Glomerular endothelial cell (primary cell): Measurements from ENCODE around the gene GOLGA6C. TPM values are rescaled to one million over a fixed set of nuclear protein-coding genes. Genes with fewer than 3 reads are reported as not detected.
"Not testable (repeated sequence)": the region's sequence is repeated elsewhere in the genome, so short reads cannot be mapped to it uniquely, and the experiment has no call there.

Experiments
- DNase-seq: peaks from one replicate; pipeline ENCODE4 v3.0.0-alpha.2; 2011; ENCODE audit warnings: low read depth, low spot score; ENCODE audit errors: extremely low read depth
- total RNA-seq: library from RNA; depleted of rRNA; stranded (reverse); fragments of >200 nt; gene quantifications from 2 replicates; pipeline ENCODE4 v1.2.3, GENCODE V29; 2015

GOLGA6C gene
- total RNA-seq, 1 donor from 2014 or later = not detected

DNA sequence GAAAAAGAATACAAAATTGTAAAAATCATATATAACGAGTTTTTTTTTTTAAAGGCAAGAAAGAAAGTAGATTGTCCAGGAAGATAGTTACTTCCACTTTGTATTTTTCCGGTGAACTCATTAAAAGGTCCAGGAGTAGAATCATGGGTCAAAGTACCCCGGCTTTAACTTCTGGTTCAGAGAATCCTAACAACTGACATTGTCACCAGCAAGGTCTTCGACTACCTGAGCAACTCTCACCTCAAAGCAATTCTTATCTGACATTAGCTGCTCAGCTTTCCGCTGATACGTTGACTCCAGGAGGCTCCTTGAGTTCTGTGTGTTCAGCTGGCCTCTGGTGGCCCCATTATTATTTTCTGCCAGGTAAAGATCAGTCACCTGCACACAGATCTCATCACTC, 9.1 kb upstream of the GOLGA6C start:
- DNase-seq = not testable (repeated sequence)

DNA sequence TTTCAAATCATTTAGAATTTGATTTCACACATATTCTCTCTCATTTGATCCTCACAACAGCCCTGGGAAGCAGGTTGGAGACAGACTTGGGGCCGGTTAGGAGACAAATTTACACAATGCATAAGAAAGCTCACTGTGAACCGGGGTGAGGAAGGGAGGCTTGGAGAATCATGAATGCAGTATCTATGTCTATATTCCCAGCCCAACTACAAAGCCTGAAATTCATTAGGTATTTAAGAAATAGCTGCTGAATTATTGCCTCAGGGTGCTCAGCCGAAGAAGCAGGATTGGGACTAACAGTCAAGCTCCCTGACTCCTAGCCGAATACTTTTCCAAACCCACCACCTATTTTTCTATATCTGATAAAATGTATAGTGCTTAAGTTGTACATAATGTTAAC, 8.4 kb upstream of the GOLGA6C start:
- DNase-seq = no peak

DNA sequence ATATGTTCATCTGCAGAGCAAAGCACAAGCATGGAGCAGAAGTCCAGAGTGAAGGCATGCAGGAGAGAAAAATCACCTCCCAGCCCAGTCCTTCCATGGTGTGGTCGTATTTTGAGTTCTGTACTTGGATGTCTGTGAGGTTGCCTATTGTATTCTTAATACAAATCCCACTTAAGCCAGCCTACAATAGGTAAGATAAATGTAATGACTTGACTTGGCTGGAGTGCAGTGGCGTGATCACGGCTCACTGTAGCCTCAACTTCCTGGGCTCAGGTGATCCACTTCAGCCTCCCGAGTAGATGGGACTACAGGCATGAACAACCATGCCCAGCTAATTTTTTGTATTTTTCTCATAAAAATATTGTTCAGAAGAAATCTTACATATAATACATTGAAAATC, 6.8 kb upstream of the GOLGA6C start:
- not testable (repeated sequence) for DNase-seq

DNA sequence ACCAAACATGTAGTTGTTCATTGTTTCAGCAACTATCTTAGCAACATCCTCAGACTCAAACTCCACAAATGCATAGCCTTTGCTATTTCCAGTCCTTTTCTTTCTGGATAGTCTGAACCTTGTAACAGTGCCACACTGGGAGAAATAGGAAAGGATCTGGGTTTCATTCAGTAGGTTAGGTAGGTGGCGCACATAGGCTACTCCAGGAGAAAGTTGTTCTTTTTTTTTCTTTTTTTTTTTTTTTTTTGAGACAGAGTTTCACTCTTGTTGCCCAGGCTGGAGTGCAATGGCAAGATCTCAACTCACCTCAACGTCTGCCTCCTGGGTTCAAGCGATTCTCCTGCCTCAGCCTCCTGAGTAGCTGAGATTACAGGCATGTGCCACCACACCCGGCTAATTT, 5.8 kb upstream of the GOLGA6C start:
- not testable (repeated sequence) for DNase-seq

DNA sequence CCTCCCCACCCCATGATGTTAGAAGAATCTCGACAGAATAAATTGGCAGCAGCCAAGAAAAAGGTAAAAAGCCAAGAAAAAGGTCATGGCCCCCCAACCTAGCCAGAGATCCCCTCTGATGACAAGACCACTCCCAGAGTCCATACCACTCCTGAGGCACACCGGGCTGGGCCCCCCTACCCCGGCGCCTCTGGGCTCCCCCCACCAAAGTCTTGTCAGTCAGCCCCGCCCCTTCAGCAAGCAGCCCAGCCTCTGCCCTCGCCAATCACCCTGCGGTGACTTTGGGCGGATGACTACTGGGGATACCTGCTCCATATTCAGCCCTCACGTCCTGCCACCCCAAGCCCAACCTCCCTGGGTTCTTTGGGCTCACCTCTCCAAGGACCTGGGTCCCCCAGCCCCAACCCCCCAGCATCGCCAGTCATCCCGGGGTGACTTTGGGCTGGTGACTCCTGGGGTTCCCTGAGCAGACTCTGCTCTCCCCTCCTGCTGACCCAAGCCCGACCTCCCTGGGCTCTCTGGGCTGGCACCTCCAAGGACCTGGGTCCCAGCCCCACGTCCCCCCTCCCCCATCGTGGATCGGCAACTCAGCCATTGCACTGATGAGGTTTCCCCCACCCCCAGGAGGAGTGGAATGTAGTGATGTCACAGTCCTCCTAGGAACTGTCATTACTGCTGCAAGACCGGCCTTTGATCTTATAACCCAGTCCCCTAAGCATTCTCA, 648 bp downstream of the GOLGA6C start:
- not testable (repeated sequence) for DNase-seq

DNA sequence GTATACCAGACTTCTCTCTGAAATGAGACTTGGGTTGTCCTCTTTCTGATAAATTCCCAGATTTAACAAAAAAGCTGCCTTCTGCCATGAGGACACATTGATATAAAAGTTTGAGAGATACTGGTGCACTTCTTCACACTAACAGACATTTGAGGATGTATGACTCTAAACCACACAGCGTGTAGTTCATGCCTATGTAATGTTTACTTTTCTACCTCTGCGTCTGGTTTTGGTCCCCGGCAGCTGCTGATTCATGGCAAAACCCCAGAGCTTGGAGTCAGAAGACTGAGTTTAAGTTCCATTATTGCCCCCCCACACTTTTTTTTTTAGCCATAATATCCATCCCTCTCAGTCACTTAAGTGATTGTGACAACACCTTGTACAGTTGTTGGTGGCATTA, 1.7 kb downstream of the GOLGA6C start:
- not testable (repeated sequence) for DNase-seq

DNA sequence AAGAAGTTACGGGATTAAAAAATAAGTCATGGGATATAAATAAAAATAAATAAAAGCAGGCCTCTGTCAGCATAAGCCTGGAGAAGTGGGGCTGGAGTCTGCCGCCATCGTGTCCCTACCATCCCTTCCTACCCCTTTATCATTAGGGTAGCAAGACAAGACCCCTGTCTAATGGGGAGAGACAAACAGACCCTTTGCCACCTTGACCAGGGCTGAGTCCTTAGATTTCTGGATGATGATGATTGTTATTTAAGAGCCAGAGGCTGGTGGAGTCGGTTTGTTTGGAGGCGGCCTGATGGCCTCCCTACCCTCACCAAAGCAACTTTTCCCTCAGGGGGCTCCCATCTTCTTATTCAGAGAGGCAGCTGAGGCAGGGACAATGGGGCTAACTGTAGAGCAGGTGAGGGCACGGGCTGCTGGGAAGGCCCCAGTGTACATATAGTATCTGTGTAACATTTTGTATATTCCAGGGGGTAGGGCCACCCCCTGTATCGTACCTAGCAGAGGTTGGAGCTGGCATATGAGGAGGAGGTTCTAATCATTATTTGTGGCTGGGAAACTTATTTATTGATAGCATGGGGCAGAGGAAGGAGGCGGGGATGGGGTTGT, 15.7 kb downstream of the GOLGA6C start:
- not testable (repeated sequence) for DNase-seq

DNA sequence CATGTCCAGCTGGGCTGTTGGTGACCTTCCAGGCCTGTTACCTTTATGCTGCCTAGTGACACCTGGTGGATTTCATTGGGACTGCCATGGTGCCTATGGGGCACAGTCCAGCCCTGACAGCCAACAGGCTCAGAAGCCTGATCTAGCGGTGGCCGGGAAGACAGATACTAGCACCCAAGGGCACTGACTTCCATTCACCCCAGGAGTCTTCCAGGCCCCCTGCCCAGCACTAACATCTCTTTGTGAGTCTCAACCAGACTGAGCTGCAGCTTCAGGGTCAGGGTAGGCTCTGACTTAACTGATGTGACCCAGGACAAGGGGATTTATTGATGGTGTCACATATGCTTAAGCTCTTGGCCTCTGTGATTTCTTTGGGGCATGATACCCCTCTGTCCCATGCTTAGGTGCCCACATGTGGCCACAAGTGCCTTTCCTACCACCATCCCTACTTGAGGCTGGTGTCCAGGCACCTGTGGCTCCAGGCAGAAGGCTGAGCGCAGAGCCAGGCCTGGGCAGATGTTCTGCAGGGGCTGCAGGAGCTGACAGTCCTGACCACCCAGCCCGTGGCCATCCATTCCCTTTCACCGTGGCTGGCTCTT, 16.5 kb downstream of the GOLGA6C start:
- DNase-seq = not testable (repeated sequence)

DNA sequence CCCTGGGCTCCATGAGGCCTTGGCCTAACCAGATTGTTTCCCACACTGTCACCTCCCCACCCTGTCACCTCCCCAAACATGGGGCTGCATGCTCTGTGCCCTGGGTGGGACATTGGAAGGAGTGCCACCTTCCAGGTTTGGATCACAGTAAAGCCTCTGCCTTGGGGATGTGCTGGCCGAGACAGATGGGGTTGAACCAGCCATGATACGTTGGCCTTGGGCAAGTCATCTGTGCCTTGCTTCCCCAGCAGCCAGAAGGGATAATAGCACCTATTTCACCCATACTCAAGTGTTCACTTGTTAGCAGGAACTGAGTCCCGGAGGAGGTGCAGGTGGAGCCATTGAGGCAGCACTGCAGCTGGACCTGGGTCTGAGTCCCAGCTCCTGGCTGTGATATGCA, 17.5 kb downstream of the GOLGA6C start:
- DNase-seq = not testable (repeated sequence)

DNA sequence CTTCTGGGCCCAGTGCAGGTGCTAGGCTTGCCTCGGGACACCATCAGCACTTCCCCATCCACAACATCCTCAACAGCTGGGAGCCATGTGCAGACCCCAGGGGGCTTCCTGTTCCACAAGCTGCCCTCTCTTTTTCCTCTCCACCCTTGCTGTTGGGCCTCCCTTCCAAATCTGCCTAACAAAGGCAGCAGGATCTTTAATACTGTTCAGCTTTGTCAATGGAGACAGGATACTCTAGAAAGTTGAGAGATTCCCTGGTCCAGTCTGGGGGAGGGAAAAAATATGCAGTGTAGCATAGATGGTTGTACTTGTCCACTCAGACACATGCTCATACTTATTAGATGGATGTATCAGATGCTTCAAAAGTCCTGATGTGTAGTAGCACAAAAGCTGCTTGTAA, 20.4 kb downstream of the GOLGA6C start:
- DNase-seq = not testable (repeated sequence)

DNA sequence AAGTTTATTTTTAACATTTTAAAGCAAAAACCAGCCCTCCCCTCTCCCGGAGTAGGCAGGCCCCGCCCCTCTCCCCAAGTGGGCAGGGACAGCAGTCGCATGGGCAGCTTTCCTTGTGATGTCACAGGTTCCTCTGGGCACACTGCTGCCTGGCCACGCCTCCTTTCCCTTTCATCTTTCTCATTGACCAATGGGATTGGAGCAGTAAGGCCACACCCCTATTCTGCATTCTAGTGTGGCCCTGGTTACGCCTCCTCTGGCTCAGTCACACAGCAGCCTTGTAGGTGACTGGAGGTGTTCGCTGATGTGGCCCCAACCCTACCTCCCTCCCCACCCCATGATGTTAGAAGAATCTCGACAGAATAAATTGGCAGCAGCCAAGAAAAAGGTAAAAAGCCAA, 24.4 kb downstream of the GOLGA6C start, which contains the start of gene GOLGA6D:
TSS of gene GOLGA6D (plus strand) at position 264 of the 400 bp plus-strand sequence. CDS start at position 305, 41 bp downstream.
- not testable (repeated sequence) for DNase-seq

DNA sequence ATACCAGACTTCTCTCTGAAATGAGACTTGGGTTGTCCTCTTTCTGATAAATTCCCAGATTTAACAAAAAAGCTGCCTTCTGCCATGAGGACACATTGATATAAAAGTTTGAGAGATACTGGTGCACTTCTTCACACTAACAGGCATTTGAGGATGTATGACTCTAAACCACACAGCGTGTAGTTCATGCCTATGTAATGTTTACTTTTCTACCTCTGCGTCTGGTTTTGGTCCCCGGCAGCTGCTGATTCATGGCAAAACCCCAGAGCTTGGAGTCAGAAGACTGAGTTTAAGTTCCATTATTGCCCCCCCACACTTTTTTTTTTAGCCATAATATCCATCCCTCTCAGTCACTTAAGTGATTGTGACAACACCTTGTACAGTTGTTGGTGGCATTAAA, 26.0 kb downstream of the GOLGA6C start:
- DNase-seq = not testable (repeated sequence)

DNA sequence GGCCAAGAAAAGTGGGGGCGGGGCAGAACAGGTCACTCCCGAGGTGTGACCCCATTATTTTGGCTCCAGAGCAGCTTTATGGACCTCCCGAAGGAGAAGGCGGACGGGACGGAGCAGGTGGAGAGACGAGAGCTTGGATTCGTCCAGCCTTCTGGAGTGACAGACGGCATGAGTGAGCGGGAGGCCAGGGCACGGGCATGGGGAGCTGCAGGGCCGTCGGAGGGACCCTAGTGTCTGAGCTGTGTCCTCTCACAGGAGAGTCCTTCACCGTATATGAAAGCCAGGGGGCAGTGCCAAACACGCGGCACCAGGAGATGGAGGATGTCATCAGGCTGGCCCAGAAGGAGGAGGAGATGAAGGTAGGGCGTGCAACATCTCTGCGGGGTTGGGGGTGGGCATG, 35.5 kb downstream of the GOLGA6C start:
- not testable (repeated sequence) for DNase-seq

DNA sequence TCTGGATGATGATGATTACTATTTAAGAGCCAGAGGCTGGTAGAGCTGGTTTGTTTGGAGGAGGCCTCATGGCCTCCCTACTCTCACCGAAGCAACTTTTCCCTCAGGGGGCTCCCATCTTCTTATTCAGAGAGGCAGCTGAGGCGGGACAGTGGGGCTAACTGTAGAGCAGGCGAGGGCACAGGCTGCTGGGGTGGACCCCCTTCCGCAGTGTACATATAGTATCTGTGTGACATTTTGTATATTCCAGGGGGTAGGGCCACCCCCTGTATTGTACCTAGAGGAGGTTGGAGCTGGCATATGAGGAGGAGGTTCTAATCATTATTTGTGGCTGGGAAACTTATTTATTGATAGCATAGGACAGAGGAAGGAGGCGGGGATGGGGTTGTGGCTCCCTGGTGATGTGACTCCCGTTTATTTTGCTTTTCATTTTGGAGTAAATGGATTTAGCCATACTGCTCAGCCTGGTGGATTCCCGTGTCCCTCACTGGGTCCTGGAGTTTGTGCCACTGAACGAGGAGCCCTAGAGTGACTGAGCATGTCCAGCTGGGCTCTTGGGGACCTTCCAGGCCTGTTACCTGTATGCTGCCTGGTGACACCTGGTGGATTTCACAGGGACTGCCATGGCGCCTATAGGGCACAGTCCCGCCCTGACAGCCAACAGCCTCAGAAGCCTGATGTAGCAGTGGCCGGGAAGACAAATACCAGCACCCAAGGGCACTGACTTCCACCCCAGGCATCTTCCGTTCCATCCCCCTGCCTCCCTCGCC, 40.6 kb downstream of the GOLGA6C start:
- DNase-seq = not testable (repeated sequence)

DNA sequence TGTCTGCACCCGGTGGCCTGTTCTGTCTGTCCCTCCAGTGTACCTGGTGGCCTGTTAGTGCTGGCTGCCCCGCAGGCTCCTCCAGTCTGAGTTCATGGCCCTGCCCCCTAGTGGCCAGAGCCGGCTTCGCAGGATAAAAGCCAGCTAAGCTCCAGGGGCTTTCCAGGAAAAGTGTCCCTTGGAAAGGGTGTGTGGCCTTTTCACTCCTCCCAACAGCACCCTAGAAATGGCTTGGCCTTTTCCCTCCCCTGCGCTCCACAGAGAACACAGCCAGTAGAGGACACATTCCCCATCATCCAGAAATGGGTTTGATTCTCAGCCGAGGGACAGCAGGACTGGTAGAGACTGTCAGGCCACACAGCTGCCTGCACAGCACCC, 41.2 kb downstream of the GOLGA6C start:
- DNase-seq = not testable (repeated sequence)

DNA sequence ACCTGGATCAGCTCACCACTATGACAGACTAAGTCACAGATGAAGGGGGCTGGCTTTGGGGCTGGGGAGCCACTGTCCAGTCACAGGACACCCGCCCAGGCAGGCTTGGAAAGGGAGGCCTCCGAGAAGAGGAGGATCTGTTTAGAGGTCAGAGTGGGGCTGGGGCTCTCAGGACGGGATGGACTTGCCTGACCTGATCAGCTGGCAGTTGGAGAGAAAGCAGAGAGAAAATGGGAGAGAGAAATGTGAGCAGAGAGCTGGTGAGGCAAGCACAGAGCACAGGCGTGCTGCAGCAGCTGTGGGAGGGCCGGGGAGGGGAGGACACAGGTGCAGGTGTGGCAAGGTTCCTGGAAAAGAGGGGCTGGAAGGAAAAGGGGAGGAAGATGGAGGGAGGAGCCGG, 41.9 kb downstream of the GOLGA6C start:
- not testable (repeated sequence) for DNase-seq

DNA sequence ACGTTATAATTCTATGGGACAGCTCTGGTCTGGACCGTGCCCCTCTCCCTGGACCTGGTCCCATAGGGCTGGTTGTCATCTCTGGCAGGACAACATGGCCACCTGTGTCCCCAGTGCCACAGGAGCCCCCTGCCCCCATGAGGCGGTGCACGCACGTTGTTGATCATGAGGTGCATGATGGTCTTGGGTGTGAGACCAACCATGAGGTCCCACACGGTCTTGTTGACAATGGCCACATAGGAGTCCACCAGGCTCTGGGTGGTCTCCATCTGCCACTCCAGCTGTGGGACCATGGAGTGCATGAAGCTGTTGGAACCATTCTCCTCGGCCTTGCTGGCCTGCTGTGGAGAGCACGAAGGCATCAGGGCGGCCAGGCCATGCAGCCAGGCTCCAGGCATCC, 44.2 kb downstream of the GOLGA6C start:
- DNase-seq = no peak

DNA sequence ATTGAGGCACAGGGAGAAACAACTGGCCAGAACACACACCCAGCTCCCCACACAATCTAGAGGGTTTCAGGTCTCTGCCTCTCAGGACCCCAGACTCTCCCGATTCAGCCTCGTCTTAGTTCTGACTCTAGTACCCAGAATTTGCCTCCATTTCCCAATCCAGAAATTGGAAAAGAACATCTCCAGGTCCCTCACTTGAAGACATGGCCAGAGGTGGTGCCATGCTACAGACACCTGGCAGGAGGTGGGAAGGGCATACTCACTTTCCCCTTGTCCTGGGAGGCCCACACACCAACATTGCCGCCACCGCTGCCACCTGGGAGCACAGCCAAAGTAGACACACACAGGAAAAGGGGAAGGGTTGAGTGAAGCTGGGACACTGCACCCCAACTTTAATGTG, 44.6 kb downstream of the GOLGA6C start:
- DNase-seq = not testable (repeated sequence)

DNA sequence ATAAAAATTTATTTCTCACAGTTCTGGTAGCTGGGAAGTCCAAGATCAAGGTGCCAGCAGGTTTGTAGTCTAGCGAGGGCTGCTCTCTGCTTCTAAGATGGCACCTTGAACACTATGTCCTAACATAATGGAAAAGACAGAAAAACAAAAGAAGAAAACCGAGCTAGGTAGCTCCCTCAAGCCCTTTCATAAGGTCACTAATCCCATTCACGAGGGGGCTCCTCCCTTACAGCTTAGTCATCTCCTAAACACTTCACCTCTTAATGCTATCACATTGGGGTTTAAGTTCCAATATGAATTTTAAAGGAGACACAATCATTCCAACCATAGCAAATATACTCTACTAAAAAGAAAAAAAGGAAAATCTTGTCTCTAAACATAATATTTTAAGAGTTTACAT, 48.1 kb downstream of the GOLGA6C start:
- DNase-seq = no peak

DNA sequence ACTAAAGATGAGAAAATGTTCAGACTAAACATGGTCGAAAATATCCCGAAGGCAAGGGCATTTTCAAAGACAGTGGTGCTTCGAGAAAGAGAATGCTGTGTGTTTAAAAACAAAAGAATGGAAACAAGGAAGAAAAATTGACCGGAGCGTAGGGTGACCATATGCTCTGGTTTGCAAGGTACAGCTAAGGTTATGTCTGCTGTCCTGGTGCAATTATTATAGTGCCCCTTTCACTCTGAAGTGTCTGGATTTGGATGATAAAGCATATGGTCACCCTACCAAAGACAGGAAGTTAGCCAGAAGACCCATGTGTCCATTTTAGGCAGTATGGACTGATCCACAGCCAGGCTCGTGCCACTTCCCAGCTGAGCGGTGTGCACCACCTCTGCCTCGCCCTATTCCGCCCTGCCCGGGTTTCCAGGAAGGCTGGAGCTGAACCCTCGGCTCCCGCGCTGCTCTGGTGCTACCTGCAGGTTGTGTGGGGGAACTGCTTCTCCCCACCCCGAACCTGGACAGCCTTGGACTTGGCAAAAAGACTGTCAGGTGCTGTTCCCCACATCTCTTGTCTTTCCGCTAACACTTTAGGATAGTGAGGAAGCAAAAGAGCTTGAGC, 49.8 kb downstream of the GOLGA6C start:
- DNase-seq = no peak

DNA sequence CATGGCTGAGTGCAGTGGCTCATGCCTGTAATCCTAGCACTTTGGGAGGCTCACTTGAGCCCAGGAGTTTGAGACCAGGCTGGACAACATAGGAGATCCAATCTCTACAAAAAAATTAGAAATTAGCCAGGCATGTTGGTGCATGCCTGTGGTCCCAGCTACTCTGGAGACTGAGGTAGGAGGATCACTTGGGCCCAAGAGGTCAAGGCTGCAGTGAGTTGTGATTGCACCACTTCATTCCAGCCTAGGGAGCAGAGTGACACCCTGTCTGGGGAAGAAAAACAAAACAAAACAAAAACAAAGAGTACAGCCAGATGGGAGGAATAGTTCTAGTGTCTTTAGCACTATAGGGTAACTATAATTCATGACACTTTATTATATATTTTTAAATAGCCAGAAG, 51.6 kb downstream of the GOLGA6C start:
- no peak for DNase-seq
